GM18907 (cell line): ENCODE data around the gene IDNK.

Source experiments
- ATAC-seq: cut with Tn5 transposase; IDR thresholded peaks from one replicate; pipeline ENCODE4 v1.9.1; 2021; ENCODE audit warnings: mild to moderate bottlenecking, moderate library complexity; ENCODE audit not compliant: unreplicated experiment

IDNK gene

DNA sequence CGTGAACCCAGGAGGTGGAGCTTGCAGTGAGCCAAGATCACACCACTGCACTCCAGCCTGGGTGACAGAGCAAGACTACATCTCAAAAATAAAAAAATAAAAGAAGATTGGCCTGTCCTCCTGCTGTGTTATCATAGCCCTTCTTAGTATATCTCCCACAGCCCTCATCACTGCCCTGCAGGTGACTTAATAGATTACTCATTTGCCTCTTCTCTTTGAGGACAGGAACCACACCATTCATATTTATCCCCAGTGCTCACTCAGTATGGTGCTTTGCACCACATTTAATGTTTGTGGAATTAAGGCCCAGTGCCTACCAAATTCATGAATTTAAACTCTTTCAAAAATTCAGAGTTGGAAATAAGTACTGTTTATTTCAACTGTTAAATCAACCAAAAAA is 10.3 kb downstream of the IDNK start:
- peak; percentile 76 for ATAC-seq

DNA sequence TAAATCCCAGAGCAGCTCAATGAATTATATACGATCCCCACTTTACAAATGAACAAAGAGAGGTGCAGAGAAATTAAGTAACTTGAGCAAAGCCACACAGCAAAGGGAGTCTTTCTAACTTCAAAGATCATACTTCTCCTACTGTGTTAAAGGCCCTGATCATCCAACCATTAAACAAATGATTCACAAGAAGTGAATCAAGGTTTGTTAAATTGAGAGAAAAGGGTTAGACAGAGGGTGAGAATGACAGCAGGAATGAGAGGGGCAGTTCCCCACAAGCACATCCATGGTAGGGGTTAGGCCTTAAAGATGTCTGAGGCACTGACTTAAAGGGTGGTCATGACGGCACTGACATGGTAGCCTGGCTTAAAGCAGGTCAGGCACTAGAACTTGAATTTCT is 10.7 kb downstream of the IDNK start:
- no peak for ATAC-seq

GRCh38 chr9:83636813-83637212 is 13.9 kb downstream of the IDNK start:
- no peak for ATAC-seq

DNA sequence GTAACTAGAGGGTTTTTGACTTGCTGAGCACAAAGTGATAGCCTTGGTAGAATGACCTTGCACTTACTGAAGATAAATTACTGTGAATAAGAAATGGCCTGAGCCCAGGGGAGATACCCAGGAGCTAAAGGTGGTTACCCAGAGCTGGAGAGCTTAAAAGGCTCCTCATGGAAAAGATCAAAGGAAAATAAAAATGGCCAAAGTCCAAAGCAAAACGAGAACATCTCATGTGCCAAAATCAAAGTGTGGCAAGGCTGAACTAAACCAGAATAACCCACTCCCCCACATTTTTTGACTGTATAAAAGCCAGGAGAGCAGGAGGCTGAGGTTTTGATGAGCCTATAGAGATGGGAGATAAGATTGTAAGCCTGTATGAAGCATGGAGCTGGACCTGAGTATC is 14.4 kb downstream of the IDNK start:
- ATAC-seq = no peak

- no peak for ATAC-seq
Measured at GRCh38 chr9:83639266-83639665, 16.3 kb downstream of the IDNK start.

GRCh38 chr9:83642793-83643192 is 19.9 kb downstream of the IDNK start:
- ATAC-seq = no peak

DNA sequence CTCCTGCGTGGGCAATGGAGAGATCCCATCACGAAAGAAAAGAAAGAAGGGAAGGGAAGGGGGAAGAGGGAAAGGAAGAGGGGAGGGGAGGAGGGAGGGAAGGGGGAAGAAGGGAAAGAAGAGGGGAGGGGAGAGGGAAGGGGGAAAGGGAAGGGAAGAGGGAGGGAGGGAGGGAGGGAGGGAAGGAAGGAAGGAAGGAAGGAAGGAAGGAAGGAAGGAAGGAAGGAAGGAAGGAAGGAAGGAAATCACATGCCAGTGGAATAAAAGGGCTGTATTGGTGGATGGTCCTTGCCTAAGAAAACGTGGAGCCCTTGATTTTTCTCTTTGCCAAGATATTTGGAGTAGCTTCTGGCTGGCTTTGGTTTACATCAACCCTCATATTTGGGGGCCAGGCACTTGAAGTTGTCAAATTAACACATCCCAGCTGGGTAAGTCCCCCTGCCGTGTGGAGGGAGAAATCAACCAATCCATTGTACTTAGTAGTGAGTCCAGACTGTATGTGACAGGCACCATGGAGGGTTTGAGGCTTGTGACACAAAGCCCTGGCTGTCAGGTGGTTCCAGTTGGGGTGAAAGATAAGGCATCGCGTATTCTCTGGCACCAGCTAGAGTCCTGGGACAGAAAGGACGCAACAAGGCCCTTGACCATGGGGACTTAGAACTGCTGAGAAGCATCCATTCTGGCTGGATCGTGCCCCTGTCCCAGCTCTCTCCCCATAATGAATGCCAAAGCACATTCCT is 23.7 kb downstream of the IDNK start:
- ATAC-seq = no peak

DNA sequence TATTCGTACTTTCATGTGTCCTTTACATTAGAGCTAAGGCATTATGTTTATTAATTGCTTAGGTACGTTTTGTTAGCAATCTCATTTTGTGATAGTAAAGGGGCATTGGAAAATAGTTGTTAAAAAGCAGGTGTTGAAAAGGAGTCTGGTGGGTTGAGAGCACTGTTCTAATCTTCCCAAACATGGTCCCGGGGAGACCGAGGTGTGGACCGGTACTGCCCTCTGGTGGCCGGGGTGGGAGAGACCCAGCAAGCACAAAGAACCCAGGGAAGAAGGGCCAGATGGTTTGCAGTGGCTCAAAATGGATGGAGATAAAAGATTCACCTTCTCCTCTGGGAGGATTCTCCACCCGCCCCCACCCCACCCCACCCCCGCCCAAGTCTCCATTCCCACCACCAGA is 26.1 kb downstream of the IDNK start:
- ATAC-seq = peak; percentile 66

GRCh38 chr9:83649515-83649914 is 26.6 kb downstream of the IDNK start:
- no peak for ATAC-seq

DNA sequence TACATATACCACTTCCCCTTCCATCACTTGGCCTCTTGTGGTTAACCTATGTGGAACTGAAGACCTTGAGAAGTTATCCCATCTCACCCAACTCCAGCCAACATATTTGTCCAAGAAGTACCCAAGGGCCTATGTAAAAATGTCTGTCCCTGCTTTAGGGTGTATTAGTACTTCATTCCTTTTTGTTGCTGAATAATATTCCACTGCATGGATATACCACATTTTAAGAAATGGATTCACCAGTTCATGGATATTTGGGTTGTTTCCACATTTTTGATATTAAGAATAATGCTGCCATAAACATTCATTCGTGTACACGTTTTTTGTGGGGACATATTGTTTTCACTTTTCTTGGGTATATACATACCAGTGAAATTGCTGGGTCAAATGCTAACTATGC is 28.6 kb downstream of the IDNK start:
- no peak for ATAC-seq

- no peak for ATAC-seq
Measured at GRCh38 chr9:83652433-83652832, 29.5 kb downstream of the IDNK start.

- no peak for ATAC-seq
Measured at GRCh38 chr9:83655433-83655832, 32.5 kb downstream of the IDNK start.

DNA sequence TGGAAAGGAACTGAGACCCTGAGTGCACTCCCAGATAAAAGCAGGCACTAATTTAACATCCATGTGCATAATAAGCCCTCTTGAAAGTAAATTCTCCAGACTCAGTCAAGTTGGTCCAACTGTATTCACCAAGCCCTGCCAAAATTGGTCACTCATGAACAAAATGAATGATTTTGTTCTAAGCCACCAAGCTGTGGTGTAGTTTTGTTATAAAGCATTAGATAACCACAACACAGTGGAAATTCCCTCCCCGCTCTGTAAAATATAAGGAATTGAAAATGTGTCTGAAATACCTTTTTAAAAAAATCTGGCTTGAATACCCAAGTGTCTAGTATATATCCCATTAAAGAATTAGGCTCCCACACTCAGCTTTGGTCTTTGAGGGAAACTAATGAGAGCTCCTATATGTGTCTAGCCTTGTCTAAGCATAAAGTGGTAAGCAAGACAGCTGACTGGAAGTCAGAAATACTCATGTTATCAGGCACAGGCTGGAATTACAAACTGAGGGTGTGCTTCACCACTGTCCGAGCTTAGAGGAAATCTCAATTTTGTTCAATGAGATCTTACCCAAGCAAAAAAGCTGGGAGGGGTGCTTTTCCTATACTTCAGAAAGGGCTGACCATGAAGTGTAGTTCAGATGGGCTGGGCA is 33.2 kb downstream of the IDNK start:
- ATAC-seq = peak; percentile 83

- ATAC-seq = no peak
Measured at GRCh38 chr9:83656952-83657351, 34.0 kb downstream of the IDNK start.

- no peak for ATAC-seq
Measured at GRCh38 chr9:83662933-83663332, 40.0 kb downstream of the IDNK start.

DNA sequence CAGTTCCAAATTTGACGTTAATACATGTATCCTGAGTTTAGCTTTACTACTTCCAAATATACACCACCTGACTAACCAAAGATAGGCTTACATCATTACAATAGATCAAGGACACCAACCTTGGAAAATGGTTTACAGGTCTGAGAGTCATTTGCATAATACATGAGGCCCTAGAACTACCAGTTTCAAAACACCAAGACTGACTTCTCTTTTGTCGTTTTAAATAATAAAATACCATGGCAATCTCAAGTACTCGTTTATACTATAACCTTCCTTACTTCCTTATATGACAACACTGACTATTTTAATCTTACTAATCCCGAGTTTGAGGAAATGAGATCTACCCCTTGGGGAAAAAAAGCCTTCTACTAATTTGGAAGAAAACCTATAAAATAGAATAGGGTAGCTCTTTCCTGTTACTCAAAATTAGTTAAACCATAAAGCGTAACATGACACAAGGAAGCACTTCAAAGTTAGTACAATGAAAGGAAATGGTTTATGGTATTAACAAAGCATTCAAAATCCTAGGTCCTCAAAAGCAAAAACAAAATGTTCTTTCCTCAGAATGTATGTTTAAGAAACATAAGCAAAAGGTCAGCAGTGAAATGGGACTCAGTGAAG is 42.7 kb downstream of the IDNK start:
- peak; percentile 92 for ATAC-seq

GRCh38 chr9:83669067-83669466 is 46.1 kb downstream of the IDNK start:
- ATAC-seq = no peak

GRCh38 chr9:83670381-83670780 is 47.4 kb downstream of the IDNK start:
- ATAC-seq = no peak

DNA sequence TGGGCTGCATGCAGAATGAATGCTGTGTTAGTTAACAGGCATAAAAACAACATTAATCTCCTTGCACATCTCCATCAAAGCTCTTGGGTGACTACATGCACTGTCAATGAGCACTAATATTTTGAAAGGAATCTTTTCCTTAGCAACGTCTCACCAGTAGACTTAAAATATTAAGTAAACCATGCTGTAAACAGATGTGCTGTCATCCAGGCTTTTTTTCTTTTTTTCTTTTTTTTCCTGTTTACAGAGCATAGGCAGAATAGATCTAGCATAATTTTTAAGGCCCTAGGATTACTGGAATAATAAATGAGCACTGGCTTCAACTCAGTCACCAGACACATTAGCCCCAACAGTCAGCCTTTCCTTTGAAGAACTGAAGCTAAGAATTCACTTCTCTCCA is 48.5 kb downstream of the IDNK start:
- ATAC-seq = no peak

- no peak for ATAC-seq
Measured at GRCh38 chr9:83675466-83675865, 52.5 kb downstream of the IDNK start.

GRCh38 chr9:83677596-83677995 is 54.7 kb downstream of the IDNK start:
- no peak for ATAC-seq

DNA sequence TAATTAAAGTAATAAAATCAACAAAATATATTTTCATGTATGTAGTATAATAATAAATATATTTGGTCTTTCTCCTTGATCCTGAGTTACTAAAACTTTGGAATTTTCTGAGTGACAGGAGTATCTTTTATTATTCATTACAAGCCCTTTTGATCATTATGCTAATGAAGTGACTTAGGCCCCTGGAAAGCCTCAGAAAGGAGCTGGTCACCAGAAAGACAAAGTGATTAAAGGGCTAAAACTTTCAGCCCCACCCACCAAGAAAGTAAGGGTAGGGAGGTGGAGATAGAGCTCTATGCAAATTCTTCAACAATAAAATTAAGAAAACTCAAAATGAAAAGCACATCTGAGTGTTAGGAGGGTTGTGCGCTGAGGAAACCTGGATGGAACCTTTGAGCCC is 57.3 kb downstream of the IDNK start:
- ATAC-seq = no peak
